Hematopoietic multipotent progenitor cell treated with erythropoietin and hydrocortisone succinate and interleukin-3 and kit ligand, for 6 days (in vitro differentiated cells): Measurements from ENCODE around the gene TMCC2.
A peak's percentile ranks its signal among the peaks of the same experiment; 100 is the strongest.
"Not testable (repeated sequence)": the region's sequence is repeated elsewhere in the genome, so short reads cannot be mapped to it uniquely, and the experiment has no call there.

Experiments used
- DNase-seq: peaks from one replicate; pipeline ENCODE4 v3.0.0-alpha.2; 2015

Gene TMCC2

DNA sequence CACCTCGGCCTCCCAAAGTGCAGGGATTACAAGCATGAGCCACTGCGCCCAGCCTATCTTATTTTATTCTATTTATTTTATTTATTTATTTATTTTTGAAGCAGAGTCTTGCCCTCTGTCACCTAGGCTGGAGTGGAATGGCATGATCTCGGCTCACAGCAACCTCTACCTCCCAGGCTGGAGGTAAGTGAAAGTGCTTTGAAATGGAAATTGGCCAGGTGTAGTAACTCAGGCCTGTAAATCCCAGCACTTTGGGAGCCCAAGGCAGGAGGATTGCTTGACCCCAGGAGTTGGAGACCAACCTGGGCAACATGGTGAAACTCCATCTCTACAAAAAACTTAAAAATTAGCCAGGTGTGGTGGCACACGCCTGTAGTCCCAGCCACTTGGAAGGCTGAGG, 11.2 kb upstream of the TMCC2 start:
- no peak for DNase-seq

DNA sequence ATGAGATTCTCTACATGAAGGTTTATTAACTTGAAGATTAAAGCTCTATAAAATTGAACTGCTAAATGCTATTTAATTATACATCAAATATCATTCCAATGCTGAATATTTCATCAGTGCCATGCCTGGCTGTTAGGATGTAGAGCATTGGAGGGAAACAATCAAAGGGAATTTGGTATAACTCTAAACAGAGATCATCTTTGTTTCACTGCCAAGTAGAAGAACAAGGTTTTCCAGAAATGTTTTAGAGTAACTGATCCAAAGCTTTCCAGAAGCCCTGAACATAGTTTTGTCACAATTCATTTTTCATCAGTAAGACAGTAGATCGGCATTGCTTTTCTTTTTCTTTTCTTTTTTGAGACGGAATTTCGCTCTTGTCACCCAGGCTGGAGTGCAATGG, 10.3 kb upstream of the TMCC2 start:
- no peak for DNase-seq

DNA sequence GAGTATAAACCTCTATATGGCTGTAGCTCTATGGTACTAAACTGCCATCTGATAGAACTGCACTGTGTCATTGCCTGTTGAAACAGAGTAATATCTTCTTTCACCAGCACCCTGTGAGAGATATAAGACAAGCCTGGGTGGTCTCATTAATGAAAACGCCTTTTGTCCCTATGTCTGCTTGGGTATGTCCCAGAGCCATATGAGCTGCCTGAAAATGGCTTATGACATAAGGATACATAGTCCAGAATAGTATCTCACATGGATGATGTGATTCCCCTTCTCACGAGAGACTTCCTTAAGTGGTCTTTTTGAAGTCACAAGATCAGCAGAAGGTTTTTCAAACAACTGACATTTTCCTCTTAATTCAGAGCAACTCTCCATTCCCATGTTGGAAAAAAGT, 7.3 kb upstream of the TMCC2 start:
- DNase-seq: peak; percentile 33

DNA sequence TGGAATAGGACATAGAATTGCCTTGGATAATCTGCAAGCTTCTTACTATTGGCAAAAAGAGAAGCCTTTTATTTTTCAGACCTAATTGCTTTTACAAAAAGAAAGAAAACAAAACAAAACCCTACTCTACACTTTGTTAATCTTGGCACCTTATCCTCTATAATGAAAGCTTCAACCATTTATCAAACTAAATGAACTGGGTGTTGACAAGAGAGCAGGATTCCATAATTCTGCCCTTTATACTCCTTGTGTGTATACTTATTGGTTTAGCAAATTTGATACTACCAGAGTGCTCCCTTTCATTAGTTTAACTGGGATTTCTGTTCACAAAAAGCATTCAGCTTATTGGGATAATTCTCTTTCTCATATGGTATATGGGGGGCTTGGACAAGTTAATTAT, 3.0 kb upstream of the TMCC2 start:
- DNase-seq: no peak

DNA sequence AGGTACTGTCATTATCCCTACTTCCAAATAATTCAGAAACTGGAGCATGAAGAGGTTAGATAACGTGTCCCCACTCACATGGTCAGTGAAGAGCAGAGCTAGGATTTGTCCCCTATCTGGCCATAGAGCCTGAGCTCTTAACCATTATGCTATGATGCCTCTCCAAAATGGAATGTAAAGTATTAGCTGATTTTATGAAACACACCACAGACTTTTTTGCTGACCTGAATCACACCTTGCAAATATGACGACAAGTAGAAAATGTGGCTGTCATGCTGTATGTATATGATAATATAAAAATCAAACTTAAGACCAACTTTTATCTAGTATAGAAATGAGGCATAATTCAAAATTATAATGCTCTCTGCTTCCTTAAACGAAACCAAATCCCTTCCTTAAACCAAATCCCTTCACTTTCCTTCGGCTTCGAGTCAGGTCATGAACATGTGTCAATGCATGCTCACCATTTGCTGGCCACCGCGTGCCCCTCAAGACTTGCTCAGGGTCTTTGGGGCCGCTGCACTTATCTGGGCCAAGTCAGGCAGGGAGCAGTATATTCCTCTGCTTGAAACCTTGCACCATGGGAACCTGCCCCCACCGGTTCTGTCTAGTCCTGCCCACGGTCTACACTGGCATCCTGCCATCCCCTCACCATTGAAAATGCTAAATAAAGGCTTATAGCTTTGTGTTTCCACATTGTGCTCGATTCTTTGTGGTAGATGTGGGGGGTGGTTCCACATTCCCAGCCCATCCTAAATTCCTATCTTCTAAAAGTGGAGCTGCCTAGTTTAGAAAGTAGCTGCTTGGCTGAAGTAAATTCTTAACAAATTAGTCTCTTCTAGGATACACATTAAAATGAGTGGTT, 1.6 kb upstream of the TMCC2 start:
- DNase-seq: no peak

DNA sequence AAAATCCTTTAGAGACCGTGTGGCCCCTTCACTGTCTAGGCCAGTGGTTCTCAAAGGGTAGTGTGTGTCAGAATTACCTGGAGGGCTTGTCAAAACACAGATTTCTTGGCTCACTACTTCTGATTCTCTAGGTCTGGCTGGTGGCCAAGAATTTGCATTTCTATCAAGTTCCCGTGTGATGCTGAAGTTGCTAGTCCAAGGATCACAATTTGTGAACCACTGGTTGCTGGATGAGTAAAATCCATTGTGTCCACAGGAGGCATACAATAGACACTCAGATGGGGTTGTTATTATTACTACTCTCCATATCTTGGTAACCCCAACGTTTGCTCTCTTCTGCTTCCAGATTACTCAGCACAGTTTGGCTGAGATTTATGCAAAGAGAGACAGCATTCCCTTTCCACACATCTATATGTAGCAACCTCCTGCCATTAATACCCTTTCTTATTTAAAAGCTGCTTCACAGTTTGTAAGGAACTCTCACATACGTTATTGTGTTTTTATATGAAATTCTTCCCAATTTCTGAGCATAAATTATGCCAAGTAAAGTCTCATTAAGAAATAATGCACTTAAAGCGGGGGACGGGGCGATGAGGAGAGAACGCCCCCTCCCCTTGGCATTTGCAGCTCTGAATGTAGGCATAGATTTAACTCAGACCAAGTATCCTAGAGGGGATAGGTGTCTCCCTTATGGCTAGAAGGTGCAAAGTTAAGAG, 720 bp upstream of the TMCC2 start:
- peak; percentile 37 for DNase-seq

DNA sequence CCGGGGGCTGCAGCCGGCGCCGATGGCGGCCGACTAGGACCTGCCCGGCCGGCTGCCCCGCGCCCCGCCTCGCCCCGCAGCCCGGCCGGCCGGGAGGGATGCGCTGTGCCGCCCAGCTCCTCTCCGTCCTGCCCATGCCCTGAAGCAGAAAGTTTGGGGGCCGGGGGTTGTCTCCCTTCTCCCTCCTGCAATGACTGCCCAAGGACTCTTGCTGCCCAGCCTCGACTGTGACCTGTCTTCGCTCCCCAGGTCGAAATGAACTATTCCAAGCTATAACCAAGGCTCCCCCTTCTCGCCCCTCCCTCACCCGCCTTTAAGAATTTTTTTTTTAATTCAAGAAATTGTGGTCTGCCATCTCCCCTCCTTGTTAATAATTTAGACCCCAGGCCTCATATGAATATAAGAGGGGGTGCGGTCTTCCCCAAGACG, 361 bp downstream of the TMCC2 start:
- no peak for DNase-seq

DNA sequence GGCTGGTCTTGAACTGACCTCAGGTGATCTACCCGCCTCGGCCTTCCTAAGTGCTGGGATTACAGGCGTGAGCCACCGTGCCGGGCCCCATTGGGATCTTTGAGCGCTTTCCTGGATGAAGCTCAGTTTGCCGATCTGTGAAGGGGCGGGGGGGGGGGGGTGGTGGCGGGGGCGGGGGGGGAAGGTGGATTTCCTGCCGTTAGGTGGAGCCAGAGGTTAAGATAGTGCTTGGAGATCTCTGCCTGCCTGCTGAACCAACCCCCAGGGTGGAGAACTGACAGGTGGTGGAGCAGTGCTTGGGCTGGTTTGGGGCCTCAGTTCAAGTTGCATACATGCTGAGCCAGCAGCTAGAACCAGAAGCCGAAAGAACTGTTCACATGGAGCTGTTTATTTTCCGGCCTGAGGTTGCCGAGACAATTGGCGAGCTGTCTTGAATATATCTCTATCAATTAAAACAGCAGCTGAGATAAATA, 1.7 kb downstream of the TMCC2 start:
- peak; percentile 89 for DNase-seq

DNA sequence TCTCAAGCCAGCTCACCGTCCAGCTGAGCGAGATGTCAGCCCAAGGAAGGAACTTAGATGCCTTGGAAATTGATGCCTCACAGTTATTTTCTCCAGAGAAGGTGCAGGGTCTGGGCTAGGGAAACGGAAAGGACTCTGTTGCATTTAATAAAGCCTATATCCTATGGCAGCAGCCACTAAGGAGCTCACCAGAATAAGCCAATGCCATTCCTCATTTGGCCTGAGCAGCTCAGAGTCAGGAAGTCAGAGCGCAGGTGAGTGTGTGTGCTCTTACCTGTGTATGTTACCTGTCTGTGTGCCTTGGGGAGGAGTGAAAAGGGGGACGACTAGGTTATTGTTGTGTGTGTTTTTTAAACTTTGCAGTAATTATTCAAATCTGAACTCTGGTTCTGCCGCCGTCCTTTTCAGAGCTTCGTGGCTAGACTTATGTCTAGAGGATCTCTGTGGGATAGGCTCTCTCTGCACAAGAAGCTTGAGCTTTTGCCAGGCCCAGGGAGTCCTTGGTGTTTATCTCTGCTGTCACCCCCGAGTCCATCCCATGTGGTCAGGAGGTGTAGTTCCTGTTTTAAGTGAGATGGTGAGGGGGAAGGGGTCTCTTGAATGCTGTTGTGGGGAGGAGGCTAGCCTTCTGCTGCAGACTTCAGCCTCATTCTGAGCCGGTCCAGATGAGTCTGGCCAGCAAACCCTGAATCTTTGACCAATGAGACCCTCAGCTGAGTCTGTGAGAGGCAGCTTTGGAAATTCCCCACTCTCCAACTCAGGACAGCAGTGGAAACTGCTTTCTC, 2.4 kb downstream of the TMCC2 start:
- DNase-seq: peak; percentile 89

DNA sequence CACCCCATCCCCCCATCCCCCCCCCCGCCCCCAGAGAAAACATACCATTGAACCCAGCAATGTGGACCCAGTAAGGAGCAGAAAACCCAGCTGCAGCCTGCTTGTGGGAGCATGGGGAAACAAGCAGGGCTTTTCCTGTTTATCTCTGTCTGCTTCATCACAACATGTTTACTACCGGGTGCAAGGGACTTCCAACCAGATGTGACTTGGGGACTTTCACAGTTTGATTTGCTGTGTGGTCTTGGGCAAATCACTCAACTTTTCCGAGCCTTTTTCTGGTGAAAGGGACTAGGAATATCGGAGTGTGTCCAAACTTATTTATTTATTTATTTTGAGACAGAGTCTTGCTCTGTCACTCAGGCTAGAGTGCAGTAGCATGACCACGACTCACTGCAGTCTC, 3.2 kb downstream of the TMCC2 start:
- DNase-seq: no peak

DNA sequence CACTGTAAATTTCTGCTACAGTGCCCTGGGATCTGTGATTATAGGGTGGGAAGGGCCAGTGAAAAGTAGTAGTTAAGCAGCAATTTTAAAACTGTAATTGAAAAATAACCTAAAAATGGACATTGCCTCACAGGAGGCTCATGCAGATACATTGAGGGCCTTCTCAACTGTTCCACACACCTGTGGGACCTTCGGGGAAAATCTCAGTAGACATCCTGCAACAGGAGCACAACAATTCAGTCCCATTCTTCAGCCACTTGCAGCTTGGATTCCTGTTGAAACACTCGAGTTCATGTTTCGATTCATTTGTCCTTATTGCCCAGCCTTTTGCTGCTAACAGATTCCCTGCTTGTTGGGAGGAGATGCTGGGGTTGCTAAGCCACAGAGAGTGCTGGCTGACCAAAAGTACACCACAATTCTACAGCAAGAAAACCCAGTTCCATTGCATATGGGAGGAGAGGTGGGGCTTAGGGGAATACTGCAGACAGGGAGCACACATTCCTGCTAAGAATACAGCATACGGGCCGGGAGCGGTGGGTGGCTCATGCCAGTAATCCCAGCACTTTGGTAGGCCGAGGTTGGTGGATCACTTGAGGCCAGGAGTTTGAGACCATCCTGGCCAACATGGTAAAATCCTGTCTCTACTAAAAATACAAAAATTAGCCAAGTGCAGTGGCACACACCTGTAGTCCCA, 4.5 kb downstream of the TMCC2 start:
- no peak for DNase-seq

DNA sequence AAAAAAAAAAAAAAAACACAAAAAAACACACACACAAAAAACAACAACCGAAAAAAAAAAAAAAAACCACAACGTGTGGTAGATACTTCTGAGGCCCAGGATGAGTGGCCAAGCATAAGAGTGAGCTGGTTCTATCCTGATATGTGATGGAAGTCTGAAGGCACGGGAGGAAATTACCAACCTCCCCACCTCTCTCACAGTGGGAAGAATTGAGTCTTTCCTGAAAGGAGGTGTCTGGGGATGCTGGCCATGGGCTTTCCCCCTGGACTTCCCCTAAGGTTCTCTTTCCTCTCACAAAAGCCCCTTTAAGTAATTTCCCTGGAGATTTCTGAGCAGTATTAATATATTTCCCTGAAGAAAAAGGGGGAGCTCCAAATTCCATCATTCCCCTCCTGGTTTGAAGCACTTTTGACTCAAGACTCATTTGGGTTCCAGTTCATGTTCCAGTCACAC, 5.2 kb downstream of the TMCC2 start:
- DNase-seq: no peak

DNA sequence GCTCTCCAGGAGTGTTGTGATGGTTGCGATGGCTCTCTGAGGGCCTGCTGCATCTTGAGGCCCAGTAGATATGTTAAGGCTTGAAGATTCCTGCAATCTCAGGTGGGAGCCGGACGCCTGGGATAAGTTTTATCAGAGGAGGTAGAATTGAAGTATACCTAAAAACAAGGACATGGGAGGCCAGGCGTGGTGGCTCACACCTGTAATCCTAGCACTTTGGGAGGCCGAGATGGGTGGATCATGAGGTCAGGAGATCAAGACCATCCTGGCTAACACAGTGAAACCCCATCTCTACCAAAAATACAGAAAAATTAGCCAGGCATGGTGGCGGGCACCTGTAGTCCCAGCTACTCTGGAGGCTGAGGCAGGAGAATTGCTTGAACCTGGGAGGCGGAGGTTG, 6.2 kb downstream of the TMCC2 start:
- DNase-seq: not testable (repeated sequence)

DNA sequence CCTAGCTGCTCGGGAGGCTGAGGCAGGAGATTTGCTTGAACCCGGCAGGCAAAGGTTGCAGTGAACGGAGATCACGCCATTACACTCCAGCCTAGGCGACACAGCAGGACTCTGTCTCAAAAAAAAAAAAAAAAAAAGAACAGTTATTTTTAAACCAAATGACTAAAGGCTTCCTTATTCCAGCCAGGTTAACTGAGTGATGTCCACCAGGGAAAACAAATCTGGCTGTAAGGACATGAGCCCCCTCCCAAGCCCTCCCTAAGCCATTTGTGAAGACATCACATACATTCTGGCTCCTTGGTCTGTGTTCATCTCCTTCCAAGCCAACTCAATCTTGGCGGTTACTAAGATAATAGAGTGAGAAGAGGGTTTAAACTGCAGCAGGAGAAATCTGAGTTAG, 8.2 kb downstream of the TMCC2 start:
- no peak for DNase-seq

DNA sequence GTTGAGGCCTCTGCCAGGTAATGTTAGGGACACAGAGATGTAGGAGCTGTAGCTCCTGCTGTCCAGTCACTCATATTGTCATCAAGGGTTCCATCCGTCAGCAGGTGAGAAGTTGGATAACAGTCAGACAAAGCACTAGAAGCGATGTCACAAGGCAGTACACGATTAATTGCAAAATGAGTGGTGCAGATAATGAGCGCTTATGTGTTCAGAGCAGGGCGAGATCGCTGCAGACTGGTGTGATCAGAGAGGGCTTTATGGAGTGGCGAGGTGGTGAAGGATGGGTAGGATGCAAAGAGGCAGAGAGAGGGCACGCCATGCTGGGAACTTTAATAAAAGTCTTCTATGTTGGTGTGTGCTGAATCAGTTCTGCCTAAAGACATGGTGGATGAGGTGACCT, 8.8 kb downstream of the TMCC2 start:
- DNase-seq: no peak

DNA sequence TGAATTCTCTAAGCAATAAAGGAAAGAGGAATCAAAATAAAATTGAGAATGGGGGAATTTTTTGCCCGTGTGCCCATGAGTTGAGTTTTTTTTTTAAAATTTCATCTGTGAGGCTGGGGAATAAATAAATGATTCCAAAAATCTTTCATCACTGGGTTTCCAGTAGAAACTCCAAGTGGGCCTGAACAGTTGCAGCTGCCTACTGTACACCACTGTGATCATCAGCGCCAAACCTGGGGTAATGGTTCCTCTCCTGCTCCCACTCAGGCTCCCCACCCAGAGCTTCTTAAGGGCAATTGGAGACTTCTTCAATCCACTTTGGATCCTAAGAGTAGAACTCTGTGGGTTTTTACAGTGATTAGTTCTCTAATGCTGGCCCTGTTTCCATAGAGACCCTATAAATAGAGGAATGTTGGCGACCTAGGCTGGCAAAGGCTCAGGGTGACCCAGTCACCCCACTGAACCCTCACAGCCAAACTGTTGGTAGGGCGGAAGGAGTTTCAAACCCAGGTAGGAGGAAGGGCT, 9.3 kb downstream of the TMCC2 start:
- no peak for DNase-seq

DNA sequence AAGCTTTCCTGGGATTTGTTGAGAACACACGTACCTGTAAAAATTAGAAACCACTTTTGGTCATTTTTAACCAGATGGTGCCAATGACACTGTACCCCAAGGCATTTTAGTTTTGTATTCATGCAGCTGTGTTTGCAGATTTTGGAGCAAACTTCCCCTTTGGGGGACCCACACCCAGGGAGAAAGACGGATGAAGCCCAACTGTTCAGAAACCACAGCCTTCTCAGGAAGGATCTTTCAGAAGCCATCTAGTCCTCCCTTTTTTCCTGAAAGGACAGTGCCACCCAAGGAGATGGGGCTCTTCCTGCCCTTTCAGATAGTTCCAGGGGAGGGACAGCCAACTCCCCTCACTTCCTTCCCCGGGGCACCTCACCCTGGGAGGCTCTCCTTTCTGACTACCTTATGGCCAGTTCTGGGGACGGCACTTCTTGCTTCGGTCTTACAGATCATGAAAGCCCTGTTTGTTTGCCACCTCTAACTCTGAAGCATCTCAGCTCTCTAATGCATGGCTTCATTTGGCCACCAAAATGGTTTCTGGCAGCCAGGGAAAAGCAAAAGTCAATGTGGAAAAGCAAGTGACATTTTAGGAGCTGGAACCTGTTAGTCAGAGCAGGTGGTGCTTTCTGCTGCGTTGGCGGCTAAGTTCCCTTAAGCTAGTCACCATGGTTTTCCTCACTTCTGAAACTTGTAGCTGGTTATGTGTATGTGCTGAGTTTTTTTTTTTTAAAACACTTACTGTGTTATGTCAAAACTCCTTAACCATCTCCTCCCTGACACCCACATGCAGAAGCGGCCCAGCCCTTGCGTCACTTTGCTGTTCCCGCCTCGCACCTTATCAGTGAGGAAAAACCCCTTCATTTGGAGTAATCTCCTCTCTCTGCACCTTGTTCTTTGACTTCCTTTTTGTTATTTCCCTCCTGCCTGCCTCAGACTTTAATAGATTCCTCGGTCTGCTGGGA, 10.1 kb downstream of the TMCC2 start:
- peak; percentile 82 for DNase-seq

DNA sequence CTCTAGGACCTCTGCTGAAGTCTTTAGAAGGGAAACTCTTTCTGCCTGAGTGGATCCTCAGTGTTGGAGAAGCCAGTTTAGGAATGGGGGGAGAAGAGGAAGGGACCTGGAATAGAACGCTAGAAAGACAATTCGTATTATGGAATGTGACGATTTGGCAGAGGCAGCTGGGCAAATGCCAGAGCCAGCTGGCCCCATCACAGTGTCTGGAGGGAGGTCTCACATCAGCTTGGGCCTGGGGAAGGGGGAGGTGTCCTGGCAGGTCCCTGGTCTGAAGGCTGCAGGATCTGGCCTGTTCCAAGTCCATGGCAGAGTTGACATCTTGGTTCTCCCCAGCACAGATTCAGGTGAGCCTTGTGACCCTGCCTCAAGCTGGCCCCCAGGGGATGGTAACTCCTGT, 11.3 kb downstream of the TMCC2 start:
- DNase-seq: no peak

DNA sequence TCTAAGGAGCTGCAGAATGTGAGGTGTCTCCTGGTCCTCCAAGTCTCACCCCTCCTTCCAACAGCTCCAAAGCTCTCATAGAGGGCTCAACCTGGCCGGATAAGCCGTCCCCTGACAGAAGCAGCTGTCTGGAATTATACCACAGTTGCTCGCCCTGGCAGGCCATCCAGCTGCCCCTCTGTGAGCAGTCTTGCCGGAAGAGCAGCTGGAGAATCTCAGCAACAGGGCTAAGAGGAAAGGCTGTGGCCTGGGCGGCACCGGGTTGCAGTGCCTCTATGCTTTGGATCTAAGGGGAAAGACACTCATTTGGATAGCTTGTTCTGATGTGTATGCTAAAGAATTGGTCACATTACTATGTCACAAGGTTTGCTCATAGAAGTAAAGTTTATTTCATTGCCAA, 12.4 kb downstream of the TMCC2 start:
- no peak for DNase-seq

DNA sequence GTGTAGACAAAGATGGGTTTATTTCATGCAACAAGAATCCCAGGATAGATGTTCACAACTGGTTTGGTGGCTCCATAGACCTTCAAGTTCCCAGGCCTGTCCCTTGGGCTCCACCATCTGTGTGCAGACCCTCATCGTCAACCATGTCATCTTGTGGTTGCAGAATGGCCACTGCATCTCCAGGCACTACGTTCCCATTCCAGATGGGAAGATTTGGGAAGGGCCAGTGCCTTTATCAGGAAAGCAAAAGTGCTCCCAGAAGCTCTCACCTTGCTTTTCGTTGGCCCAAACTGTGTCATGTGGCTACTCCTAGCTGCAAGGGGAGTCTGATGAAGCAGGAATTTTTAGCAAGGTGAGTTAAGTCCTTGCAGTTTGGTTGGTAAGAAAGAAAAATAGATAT, 12.8 kb downstream of the TMCC2 start:
- DNase-seq: no peak

DNA sequence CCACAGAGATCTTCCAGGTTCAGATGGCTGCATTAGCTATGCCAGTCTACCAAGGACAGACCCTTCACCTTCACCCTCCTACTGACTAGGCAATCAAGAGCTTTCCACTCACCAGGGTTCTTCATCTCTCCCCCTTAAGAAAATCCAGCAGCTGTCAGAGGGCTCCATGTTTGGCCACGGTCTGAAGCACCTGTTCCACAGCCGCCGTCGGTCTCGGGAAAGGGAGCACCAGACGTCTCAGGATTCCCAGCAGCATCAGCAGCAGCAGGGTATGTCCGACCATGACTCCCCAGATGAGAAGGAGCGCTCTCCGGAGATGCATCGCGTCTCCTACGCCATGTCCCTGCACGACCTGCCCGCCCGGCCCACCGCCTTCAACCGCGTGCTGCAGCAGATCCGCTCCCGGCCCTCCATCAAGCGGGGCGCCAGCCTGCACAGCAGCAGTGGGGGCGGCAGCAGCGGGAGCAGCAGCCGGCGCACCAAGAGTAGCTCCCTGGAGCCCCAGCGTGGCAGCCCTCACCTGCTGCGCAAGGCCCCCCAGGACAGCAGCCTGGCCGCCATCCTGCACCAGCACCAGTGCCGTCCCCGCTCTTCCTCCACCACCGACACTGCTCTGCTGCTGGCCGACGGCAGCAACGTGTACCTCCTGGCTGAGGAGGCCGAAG, 13.8 kb downstream of the TMCC2 start:
- DNase-seq: no peak
